HepG2 (cell line): ENCODE results near the gene SPATA21. TPM values are rescaled to one million over a fixed set of nuclear protein-coding genes. Genes with fewer than 3 reads are reported as not detected.

Source experiments
- CBX2 ChIP-seq, 2 experiments: fragments of 200-600 bp in 1 of 2; sonication (generic); formaldehyde crosslinking in 1 of 2; IDR thresholded peaks; 2 replicates each; pipeline versions ENCODE4 v1.7.0 to v1.8.1; 2018 to 2022; ENCODE audit warnings: low read depth in 2 of 2, low read length in 1 of 2, mild to moderate bottlenecking in 1 of 2, missing genetic modification reagents in 1 of 2
- HDAC2 ChIP-seq: sonication (generic); formaldehyde crosslinking; IDR thresholded peaks from 2 replicates; pipeline ENCODE4 v1.4.0; 2020; ENCODE audit warnings: missing genetic modification reagents
- NKX3-1 ChIP-seq: sonication (generic); formaldehyde crosslinking; IDR thresholded peaks from 2 replicates; pipeline ENCODE4 v1.5.0; 2020; ENCODE audit warnings: missing genetic modification reagents
- NR3C1 ChIP-seq: sonication (generic); formaldehyde crosslinking; IDR thresholded peaks from 2 replicates; pipeline ENCODE4 v1.4.0; 2020; ENCODE audit warnings: missing genetic modification reagents
- SAP130 ChIP-seq: IDR thresholded peaks from 2 replicates; pipeline ENCODE4 v1.6.1; 2016; ENCODE audit warnings: low read depth
- YY1 ChIP-seq: IDR thresholded peaks from 2 replicates; pipeline ENCODE4 v1.6.1; 2011; ENCODE audit warnings: low read length, low read depth, moderate library complexity, mild to moderate bottlenecking; ENCODE audit not compliant: insufficient read depth, insufficient replicate concordance
- ZBTB4 ChIP-seq: sonication (generic); formaldehyde crosslinking; IDR thresholded peaks from 2 replicates; pipeline ENCODE4 v1.4.0; 2020; ENCODE audit warnings: missing genetic modification reagents, mild to moderate bottlenecking, borderline replicate concordance
- ZNF710 ChIP-seq: sonication (generic); formaldehyde crosslinking; IDR thresholded peaks from 2 replicates; pipeline ENCODE4 v1.5.0; 2020; ENCODE audit warnings: mild to moderate bottlenecking, missing genetic modification reagents, borderline replicate concordance
- ZNF724P ChIP-seq: sonication (generic); formaldehyde crosslinking; IDR thresholded peaks from 2 replicates; pipeline ENCODE4 v1.8.0; 2022; ENCODE audit warnings: missing genetic modification reagents, borderline replicate concordance
- polyA plus RNA-seq, 8 experiments: library from polyadenylated mRNA; depleted of rRNA in 3 of 8; stranded (reverse) in 7 of 8; unstranded in 1 of 8; fragments of >200 nt; fragmentation: Illumina TruSeq in 4 of 8; extraction: Trizol in 4 of 8; gene quantifications; 2 replicates each; pipeline versions ENCODE4 v1.2.1 to v1.2.3, GENCODE V29; 2011 to 2016; ENCODE audit warnings: low read depth in 4 of 8, missing spikeins in 1 of 8, mixed read lengths in 1 of 8; ENCODE audit not compliant: insufficient read depth in 1 of 8
- total RNA-seq, 5 experiments: library from RNA; depleted of rRNA; stranded (reverse); fragments of >200 nt; fragmentation: Illumina TruSeq; extraction: Trizol; gene quantifications; 2 replicates each; pipeline ENCODE4 v1.2.3, GENCODE V29; 2016; ENCODE audit warnings: low read depth in 1 of 5
- TF ChIP-seq, protein P1 (sequence below): sonication (generic); formaldehyde crosslinking; IDR thresholded peaks from 2 replicates; pipeline ENCODE4 v1.4.0; 2020; ENCODE audit warnings: mild to moderate bottlenecking, missing genetic modification reagents, borderline replicate concordance
- TF ChIP-seq, protein P2 (sequence below): sonication (generic); formaldehyde crosslinking; IDR thresholded peaks from 2 replicates; pipeline ENCODE4 v1.4.0; 2020; ENCODE audit warnings: missing genetic modification reagents, borderline replicate concordance

The SPATA21 gene
- total and polyA plus RNA-seq, 2 of the 13 experiments (the other 11 are each of a cell fraction or from before 2014, with no cell fraction given): 0.80 to 1.4 TPM

GRCh38 chr1:16366722-16367257 is 70.4 kb downstream of the SPATA21 start, which contains the start of gene SZRD1 (continued):
- TF ChIP-seq ZNF710 (CRISPR knock-in tag): no peak
- TF ChIP-seq SAP130 (CRISPR knock-in tag): peak; percentile 86
- TF ChIP-seq ZNF724P: no peak
- TF ChIP-seq NR3C1 (CRISPR knock-in tag): no peak
- no peak for TF ChIP-seq NKX3-1 (CRISPR knock-in tag)
- TF ChIP-seq CBX2 (IDR thresholded peaks at IDR 0.05; ENCODE audit: low read depth, low read length): no peak
- TF ChIP-seq CBX2 (CRISPR knock-in tag; IDR thresholded peaks at IDR 0.05; ENCODE audit: low read depth): no peak
- TF ChIP-seq, protein P1, sequence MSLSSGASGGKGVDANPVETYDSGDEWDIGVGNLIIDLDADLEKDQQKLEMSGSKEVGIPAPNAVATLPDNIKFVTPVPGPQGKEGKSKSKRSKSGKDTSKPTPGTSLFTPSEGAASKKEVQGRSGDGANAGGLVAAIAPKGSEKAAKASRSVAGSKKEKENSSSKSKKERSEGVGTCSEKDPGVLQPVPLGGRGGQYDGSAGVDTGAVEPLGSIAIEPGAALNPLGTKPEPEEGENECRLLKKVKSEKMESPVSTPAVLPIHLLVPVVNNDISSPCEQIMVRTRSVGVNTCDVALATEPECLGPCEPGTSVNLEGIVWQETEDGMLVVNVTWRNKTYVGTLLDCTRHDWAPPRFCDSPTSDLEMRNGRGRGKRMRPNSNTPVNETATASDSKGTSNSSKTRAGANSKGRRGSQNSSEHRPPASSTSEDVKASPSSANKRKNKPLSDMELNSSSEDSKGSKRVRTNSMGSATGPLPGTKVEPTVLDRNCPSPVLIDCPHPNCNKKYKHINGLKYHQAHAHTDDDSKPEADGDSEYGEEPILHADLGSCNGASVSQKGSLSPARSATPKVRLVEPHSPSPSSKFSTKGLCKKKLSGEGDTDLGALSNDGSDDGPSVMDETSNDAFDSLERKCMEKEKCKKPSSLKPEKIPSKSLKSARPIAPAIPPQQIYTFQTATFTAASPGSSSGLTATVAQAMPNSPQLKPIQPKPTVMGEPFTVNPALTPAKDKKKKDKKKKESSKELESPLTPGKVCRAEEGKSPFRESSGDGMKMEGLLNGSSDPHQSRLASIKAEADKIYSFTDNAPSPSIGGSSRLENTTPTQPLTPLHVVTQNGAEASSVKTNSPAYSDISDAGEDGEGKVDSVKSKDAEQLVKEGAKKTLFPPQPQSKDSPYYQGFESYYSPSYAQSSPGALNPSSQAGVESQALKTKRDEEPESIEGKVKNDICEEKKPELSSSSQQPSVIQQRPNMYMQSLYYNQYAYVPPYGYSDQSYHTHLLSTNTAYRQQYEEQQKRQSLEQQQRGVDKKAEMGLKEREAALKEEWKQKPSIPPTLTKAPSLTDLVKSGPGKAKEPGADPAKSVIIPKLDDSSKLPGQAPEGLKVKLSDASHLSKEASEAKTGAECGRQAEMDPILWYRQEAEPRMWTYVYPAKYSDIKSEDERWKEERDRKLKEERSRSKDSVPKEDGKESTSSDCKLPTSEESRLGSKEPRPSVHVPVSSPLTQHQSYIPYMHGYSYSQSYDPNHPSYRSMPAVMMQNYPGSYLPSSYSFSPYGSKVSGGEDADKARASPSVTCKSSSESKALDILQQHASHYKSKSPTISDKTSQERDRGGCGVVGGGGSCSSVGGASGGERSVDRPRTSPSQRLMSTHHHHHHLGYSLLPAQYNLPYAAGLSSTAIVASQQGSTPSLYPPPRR (CRISPR knock-in tag): no peak
- peak; percentile 51; the same call in 1 of the 2 replicates for TF ChIP-seq HDAC2
- peak; percentile 100 for TF ChIP-seq YY1
- TF ChIP-seq, protein P2, sequence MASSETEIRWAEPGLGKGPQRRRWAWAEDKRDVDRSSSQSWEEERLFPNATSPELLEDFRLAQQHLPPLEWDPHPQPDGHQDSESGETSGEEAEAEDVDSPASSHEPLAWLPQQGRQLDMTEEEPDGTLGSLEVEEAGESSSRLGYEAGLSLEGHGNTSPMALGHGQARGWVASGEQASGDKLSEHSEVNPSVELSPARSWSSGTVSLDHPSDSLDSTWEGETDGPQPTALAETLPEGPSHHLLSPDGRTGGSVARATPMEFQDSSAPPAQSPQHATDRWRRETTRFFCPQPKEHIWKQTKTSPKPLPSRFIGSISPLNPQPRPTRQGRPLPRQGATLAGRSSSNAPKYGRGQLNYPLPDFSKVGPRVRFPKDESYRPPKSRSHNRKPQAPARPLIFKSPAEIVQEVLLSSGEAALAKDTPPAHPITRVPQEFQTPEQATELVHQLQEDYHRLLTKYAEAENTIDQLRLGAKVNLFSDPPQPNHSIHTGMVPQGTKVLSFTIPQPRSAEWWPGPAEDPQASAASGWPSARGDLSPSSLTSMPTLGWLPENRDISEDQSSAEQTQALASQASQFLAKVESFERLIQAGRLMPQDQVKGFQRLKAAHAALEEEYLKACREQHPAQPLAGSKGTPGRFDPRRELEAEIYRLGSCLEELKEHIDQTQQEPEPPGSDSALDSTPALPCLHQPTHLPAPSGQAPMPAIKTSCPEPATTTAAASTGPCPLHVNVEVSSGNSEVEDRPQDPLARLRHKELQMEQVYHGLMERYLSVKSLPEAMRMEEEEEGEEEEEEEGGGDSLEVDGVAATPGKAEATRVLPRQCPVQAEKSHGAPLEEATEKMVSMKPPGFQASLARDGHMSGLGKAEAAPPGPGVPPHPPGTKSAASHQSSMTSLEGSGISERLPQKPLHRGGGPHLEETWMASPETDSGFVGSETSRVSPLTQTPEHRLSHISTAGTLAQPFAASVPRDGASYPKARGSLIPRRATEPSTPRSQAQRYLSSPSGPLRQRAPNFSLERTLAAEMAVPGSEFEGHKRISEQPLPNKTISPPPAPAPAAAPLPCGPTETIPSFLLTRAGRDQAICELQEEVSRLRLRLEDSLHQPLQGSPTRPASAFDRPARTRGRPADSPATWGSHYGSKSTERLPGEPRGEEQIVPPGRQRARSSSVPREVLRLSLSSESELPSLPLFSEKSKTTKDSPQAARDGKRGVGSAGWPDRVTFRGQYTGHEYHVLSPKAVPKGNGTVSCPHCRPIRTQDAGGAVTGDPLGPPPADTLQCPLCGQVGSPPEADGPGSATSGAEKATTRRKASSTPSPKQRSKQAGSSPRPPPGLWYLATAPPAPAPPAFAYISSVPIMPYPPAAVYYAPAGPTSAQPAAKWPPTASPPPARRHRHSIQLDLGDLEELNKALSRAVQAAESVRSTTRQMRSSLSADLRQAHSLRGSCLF: no peak
- TF ChIP-seq ZBTB4 (CRISPR knock-in tag): no peak
